Neuronal stem cell (in vitro differentiated cells): ENCODE measurements around the gene GSTP1.

ENCODE experiments used
- DNase-seq: peaks from one replicate; pipeline ENCODE4 v3.0.0-alpha.2; 2013; ENCODE audit warnings: low spot score
- H2AFZ ChIP-seq: one replicate; pipeline ENCODE4 v1.6.1; 2013; ENCODE audit warnings: mild to moderate bottlenecking, low read length, inconsistent platforms
- H2AK5ac ChIP-seq: 2 replicates; pipeline ENCODE4 v1.6.1; 2013; ENCODE audit warnings: low read depth, mild to moderate bottlenecking, inconsistent platforms, low read length, moderate library complexity, mixed read lengths
- H2BK120ac ChIP-seq: 2 replicates; pipeline ENCODE4 v1.6.1; 2013; ENCODE audit warnings: low read depth, mild to moderate bottlenecking, inconsistent platforms, low read length, moderate library complexity, mixed read lengths
- H2BK12ac ChIP-seq: one replicate; pipeline ENCODE4 v1.6.1; 2013; ENCODE audit warnings: low read length, inconsistent platforms
- H2BK15ac ChIP-seq: 2 replicates; pipeline ENCODE4 v1.6.1; 2013; ENCODE audit warnings: mild to moderate bottlenecking, low read length, inconsistent platforms, mixed read lengths
- H2BK5ac ChIP-seq: one replicate; pipeline ENCODE4 v1.6.1; 2013; ENCODE audit warnings: inconsistent platforms, mild to moderate bottlenecking, low read length, moderate library complexity
- H3K14ac ChIP-seq: one replicate; pipeline ENCODE4 v1.6.1; 2013; ENCODE audit warnings: low read length, inconsistent platforms
- H3K18ac ChIP-seq: 2 replicates; pipeline ENCODE4 v1.6.1; 2013; ENCODE audit warnings: low read length, inconsistent platforms
- H3K23ac ChIP-seq: 2 replicates; pipeline ENCODE4 v1.6.1; 2013; ENCODE audit warnings: low read depth, mild to moderate bottlenecking, mixed read lengths, low read length, inconsistent platforms; ENCODE audit not compliant: poor library complexity
- H3K27ac ChIP-seq: replicated peaks from 3 replicates; pipeline ENCODE4 v1.5.1; 2013; ENCODE audit warnings: low read length, inconsistent platforms
- H3K27me3 ChIP-seq, 3 experiments: 2 replicates each; pipeline ENCODE4 v1.6.1; 2013; ENCODE audit warnings: low read length in 3 of 3, mild to moderate bottlenecking in 2 of 3, inconsistent platforms in 1 of 3, low read depth in 1 of 3, mixed read lengths in 1 of 3, moderate library complexity in 1 of 3; ENCODE audit not compliant: control insufficient read depth in 3 of 3, insufficient read depth in 3 of 3
- H3K36me3 ChIP-seq, 2 donors: replicated peaks in 1 of 2; 2 replicates each; pipeline ENCODE4 v1.6.1; 2013; ENCODE audit warnings: low read length in 2 of 2; ENCODE audit not compliant: control insufficient read depth in 2 of 2, insufficient read depth in 2 of 2
- H3K4ac ChIP-seq: 2 replicates; pipeline ENCODE4 v1.6.1; 2013; ENCODE audit warnings: inconsistent platforms, mild to moderate bottlenecking, low read length, moderate library complexity
- H3K4me1 ChIP-seq, 2 donors: 1 replicate in 1 of 2; 2 replicates in 1 of 2; pipeline ENCODE4 v1.6.1; 2013; ENCODE audit warnings: low read length in 2 of 2, low read depth in 1 of 2; ENCODE audit not compliant: control insufficient read depth in 2 of 2, insufficient read depth in 1 of 2
- H3K4me2 ChIP-seq: one replicate; pipeline ENCODE4 v1.6.1; 2013; ENCODE audit warnings: mild to moderate bottlenecking, low read length, inconsistent platforms; ENCODE audit not compliant: insufficient read depth, poor library complexity, severe bottlenecking
- H3K4me3 ChIP-seq, 2 donors: 2 replicates each; pipeline ENCODE4 v1.5.1; 2013; ENCODE audit warnings: low read length in 2 of 2, mild to moderate bottlenecking in 2 of 2, inconsistent platforms in 1 of 2, moderate library complexity in 1 of 2
- H3K79me1 ChIP-seq: one replicate; pipeline ENCODE4 v1.6.1; 2013; ENCODE audit warnings: low read depth, mild to moderate bottlenecking, inconsistent platforms, low read length, moderate library complexity
- H3K9ac ChIP-seq: one replicate; pipeline ENCODE4 v1.6.1; 2013; ENCODE audit warnings: mild to moderate bottlenecking, low read depth, low read length, inconsistent platforms; ENCODE audit not compliant: poor library complexity
- H3K9me3 ChIP-seq, 2 donors: replicated peaks in 1 of 2; 2 replicates each; pipeline versions ENCODE3 to v1.6.1; 2013; ENCODE audit warnings: low read length in 2 of 2, mild to moderate bottlenecking in 2 of 2, inconsistent platforms in 1 of 2, low read depth in 1 of 2, mixed read lengths in 1 of 2, moderate library complexity in 1 of 2; ENCODE audit not compliant: control insufficient read depth in 2 of 2, insufficient read depth in 1 of 2
- H4K8ac ChIP-seq: one replicate; pipeline ENCODE4 v1.6.1; 2013; ENCODE audit warnings: low read depth, mild to moderate bottlenecking, inconsistent platforms, low read length, moderate library complexity
- H4K91ac ChIP-seq: one replicate; pipeline ENCODE4 v1.6.1; 2013; ENCODE audit warnings: low read length, low read depth, mild to moderate bottlenecking, inconsistent platforms; ENCODE audit not compliant: poor library complexity
- WGBS, 2 donors: extraction: QIAGEN DNeasy Blood & Tissue Kit; methylation state at CpG; one replicate each; pipeline ENCODE4 v1.1.7; 2013; ENCODE audit warnings: missing lambda C conversion rate in 2 of 2, mixed read lengths in 1 of 2; ENCODE audit not compliant: insufficient read length in 2 of 2, insufficient replicate concordance in 1 of 2; ENCODE audit errors: extremely low coverage in 2 of 2; 5-methylcytosine and 5-hydroxymethylcytosine counted together

GSTP1 gene

DNA sequence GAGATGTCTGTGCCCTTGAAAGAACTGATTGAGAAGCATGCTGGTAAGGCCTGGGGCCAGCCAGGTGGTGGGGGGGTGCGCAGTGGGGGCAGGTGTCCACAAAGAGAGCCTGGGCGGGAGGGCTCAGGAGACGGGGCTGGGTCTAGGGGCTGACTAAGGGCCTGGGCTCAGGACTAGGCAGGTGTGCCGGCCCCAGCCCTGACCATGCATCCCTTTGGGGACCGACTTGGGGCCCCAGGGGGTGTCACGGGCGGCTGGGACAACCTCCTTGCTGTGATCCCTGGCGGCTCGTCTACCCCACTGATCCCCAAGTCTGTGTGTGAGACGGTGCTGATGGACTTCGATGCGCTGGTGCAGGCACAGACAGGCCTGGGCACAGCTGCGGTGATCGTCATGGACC lies 27.6 kb downstream of the GSTP1 start:
- H3K14ac ChIP-seq: no peak overlapping the region
- WGBS, 2 donors: no CpG with 5 or more reads among the region's 14 CpGs
- peak overlapping the region; percentile 12 for H3K9ac ChIP-seq
- no peak overlapping the region for H3K23ac ChIP-seq
- DNase-seq: no peak
- no peak overlapping the region for H2BK12ac ChIP-seq
- H3K36me3 ChIP-seq: peaks cover 16 to 48% of the 10 kb centered on the region in 2 donors
- H3K4me1 ChIP-seq: peaks cover 6 to 20% of the 10 kb centered on the region in 2 donors
- no peak overlapping the region for H3K27ac ChIP-seq
- no peak overlapping the region for H4K91ac ChIP-seq
- no peak overlapping the region for H2AFZ ChIP-seq
- H2AK5ac ChIP-seq: no peak overlapping the region
- H2BK5ac ChIP-seq: peak overlapping the region; percentile 44
- no peak overlapping the region for H4K8ac ChIP-seq
- no peak overlapping the region for H3K18ac ChIP-seq
- H3K9me3 ChIP-seq: peaks cover 0 to 2% of the 10 kb centered on the region in 2 donors
- H3K4me2 ChIP-seq: no peak overlapping the region
- H2BK15ac ChIP-seq: no peak overlapping the region
- peaks cover 0 to 5% (median 0%) of the 10 kb centered on the region in 3 experiments for H3K27me3 ChIP-seq
- H2BK120ac ChIP-seq: no peak overlapping the region
- H3K79me1 ChIP-seq: peaks cover 5% of the 10 kb centered on the region
- H3K4me3 ChIP-seq: no peak overlapping the region
- H3K4ac ChIP-seq: no peak overlapping the region

DNA sequence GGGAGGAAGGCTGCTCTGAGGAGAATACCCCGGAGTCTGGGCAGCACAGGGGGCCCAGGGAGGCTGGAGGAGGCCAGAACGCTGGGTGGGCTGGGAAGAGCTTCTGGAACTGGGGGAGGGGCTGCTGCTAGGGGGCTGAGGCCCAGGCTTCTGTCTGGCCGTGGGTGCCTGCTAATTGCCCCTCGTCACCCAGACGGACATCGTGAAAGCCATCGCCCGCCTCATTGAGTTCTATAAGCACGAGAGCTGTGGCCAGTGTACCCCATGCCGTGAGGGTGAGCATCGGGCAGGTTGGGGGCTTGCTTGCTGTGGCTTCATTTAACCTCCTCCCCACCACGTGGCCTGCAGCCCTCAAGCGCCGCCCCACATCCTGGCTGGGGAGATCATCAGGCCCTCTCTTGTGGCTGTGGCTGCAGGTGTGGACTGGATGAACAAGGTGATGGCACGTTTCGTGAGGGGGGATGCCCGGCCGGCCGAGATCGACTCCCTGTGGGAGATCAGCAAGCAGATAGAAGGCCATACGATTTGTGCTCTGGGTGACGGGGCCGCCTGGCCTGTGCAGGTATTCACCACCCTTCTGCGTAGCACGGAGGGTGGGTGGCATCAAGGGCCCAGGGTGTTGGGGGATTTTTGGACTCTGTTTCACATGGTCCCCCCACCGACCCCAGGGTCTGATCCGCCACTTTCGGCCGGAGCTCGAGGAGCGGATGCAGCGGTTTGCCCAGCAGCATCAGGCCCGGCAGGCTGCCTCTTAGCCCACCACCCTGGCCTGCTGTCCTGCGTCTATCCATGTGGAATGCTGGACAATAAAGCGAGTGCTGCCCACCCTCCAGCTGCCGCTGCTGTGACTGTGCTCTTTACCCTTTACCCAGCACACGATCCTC lies 28.3 kb downstream of the GSTP1 start:
- Histone ChIP-seq H3K9ac (no peak overlapping the region), H3K4ac (no peak overlapping the region), H3K23ac (no peak overlapping the region), H3K18ac (no peak overlapping the region), H2BK120ac (no peak overlapping the region), H2AFZ (no peak overlapping the region), H3K4me2 (no peak overlapping the region), H3K9me3 (peaks cover 0 to 4% of the 10 kb centered on the region in 2 donors), H3K14ac (no peak overlapping the region), H2BK12ac (no peak overlapping the region), H4K8ac (peak overlapping the region; percentile 29), H4K91ac (no peak overlapping the region), H2AK5ac (no peak overlapping the region), H3K27me3 (peaks cover 0 to 9% (median 0%) of the 10 kb centered on the region in 3 experiments), H3K79me1 (peaks cover 5% of the 10 kb centered on the region), H3K27ac (no peak overlapping the region), H2BK5ac (peak overlapping the region; percentile 44), H3K36me3 (peaks cover 16 to 48% of the 10 kb centered on the region in 2 donors), H3K4me3 (no peak overlapping the region), H2BK15ac (no peak overlapping the region), H3K4me1 (peaks cover 8 to 25% of the 10 kb centered on the region in 2 donors)
- WGBS, 2 donors: no CpG with 5 or more reads among the region's 37 CpGs
- no peak for DNase-seq

DNA sequence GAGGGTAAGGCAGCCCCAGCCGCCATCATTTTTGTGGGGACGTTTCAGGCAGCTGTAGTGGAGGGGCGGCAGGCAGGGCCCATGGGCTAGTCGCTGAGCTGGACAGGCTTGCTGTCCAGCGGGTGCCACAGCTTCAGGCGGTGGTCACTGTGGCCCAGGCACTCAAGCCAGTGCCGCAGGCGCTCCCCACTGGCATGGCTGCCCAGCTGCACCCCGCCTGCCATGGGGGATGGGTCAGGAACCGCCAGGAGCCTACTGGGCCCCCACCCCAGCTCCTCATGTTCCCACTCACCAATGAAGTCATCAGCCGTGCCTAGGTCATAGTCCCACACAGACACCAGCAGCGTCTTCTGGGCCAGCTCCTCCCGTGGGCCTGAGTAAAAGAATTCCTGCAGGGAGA lies 29.1 kb downstream of the GSTP1 start:
- H3K27me3 ChIP-seq: peaks cover 0 to 9% (median 0%) of the 10 kb centered on the region in 3 experiments
- no CpG with 5 or more reads among the region's 13 CpGs for WGBS, 2 donors
- no peak overlapping the region for H2BK12ac ChIP-seq
- H2AK5ac ChIP-seq: no peak overlapping the region
- peaks cover 2% of the 10 kb centered on the region for H3K79me1 ChIP-seq
- no peak overlapping the region for H2BK15ac ChIP-seq
- no peak overlapping the region for H2BK120ac ChIP-seq
- H3K14ac ChIP-seq: no peak overlapping the region
- H3K18ac ChIP-seq: no peak overlapping the region
- peaks cover 16 to 48% of the 10 kb centered on the region in 2 donors for H3K36me3 ChIP-seq
- H3K4me2 ChIP-seq: no peak overlapping the region
- no peak overlapping the region for H3K9ac ChIP-seq
- H3K27ac ChIP-seq: no peak overlapping the region
- H2AFZ ChIP-seq: no peak overlapping the region
- H4K91ac ChIP-seq: no peak overlapping the region
- H2BK5ac ChIP-seq: no peak overlapping the region
- no peak for DNase-seq
- no peak overlapping the region for H3K4me3 ChIP-seq
- H3K9me3 ChIP-seq: peaks cover 0 to 4% of the 10 kb centered on the region in 2 donors
- no peak overlapping the region for H3K4ac ChIP-seq
- no peak overlapping the region for H4K8ac ChIP-seq
- H3K23ac ChIP-seq: no peak overlapping the region
- H3K4me1 ChIP-seq: peaks cover 9 to 25% of the 10 kb centered on the region in 2 donors

DNA sequence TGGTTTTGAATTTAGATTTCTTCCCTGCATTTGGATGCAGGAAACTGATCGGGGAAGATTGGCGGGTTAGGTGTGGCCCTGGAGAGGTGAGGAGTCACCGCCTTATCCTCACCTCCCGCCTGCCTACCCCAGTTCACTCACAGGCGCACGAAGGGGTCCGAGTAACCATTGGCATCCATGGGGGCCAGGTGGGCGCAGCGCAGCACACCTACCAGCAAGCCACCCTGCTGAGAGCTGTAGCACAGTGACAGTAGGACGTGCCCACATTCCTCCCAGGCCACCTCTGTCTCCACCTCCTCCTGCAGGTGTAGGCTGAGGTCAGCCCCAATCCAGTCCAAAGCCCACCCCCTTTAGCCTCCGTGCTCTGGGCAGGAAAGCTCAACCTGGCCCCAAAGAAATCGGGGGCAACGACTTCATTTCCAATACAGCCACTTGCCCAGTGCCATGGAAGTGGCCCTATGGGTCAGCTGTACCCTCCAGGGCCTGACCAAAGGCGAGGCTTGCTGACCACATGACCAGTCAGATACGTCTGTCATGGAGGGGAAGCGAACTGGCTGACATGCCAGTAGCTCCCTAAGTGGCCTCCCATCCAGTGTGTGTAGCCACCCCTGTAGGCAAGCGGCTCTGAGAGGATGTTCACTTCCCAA lies 29.8 kb downstream of the GSTP1 start:
- no peak overlapping the region for H3K4ac ChIP-seq
- DNase-seq: no peak
- no peak overlapping the region for H3K9ac ChIP-seq
- H3K9me3 ChIP-seq: peaks cover 0 to 4% of the 10 kb centered on the region in 2 donors
- H3K4me1 ChIP-seq: peaks cover 9 to 25% of the 10 kb centered on the region in 2 donors
- peak overlapping the region; percentile 98 for H4K8ac ChIP-seq
- H2AK5ac ChIP-seq: no peak overlapping the region
- peaks cover 0 to 9% (median 0%) of the 10 kb centered on the region in 3 experiments for H3K27me3 ChIP-seq
- H2BK5ac ChIP-seq: peak overlapping the region; percentile 42
- no peak overlapping the region for H4K91ac ChIP-seq
- peak overlapping the region; percentile 11 for H3K18ac ChIP-seq
- H3K36me3 ChIP-seq: peaks cover 14 to 44% of the 10 kb centered on the region in 2 donors
- H2BK120ac ChIP-seq: no peak overlapping the region
- no peak overlapping the region for H3K23ac ChIP-seq
- no peak overlapping the region for H3K14ac ChIP-seq
- H2BK12ac ChIP-seq: no peak overlapping the region
- H2BK15ac ChIP-seq: no peak overlapping the region
- no CpG with 5 or more reads among the region's 17 CpGs for WGBS, 2 donors
- no peak overlapping the region for H2AFZ ChIP-seq
- no peak overlapping the region for H3K27ac ChIP-seq
- no peak overlapping the region for H3K4me2 ChIP-seq
- H3K4me3 ChIP-seq: no peak overlapping the region
- H3K79me1 ChIP-seq: peaks cover 2% of the 10 kb centered on the region
